ENCODE measurements around the gene PLD1. TPM values are rescaled to one million over a fixed set of nuclear protein-coding genes. Genes with fewer than 3 reads are reported as not detected.
A peak's percentile ranks its signal among the peaks of the same experiment; 100 is the strongest.

The PLD1 gene
- total RNA-seq, 1 experiment from 2014 or later = 32.5 TPM

DNA sequence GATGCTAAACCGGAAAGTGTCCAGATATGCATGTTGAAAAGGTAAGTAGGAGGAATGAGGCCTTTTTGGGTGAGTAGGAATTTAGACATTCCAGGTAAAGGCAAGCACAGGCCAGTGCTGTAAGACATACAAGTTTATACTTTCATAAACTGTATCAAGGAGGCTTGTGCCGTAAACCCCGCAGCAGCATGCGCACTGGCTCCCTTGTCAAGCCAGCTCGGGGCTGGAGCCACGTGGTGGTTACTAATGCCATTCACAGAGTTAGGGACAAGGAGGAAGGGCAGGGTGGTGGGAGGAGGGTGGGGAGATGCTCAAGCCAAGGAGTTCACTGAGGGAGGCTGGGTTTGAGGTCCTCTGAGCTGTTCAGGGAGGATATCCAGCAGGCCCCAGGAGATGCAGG, 35.8 kb downstream of the PLD1 start:
- Histone ChIP-seq H3K4me1 (replicated peaks; ENCODE audit: insufficient read depth) (peaks cover 8% of the 10 kb centered on the region; the same call in 1 of the 2 replicates), H3K4me2 (no peak overlapping the region), H4K20me1 (ENCODE audit: insufficient read depth) (no peaks in the 10 kb centered on the region), H3K9me2 (ENCODE audit: insufficient read depth) (no peaks in the 10 kb centered on the region), H3K4me3 (no peak overlapping the region), H3K36me3 (ENCODE audit: low read depth) (no peaks in the 10 kb centered on the region), H3K27me3 (ENCODE audit: insufficient read depth, low read depth) (no peaks in the 10 kb centered on the region), H3K9me3 (ENCODE audit: insufficient read depth, low read depth) (no peaks in the 10 kb centered on the region), H2AFZ (no peak overlapping the region), H3K79me2 (ENCODE audit: low read depth) (0 out of 2 replicates have a peak, but pooled peaks cover 4% of the 10 kb centered on the region), H3F3A (ENCODE audit: insufficient read depth, low read depth) (no peaks in the 10 kb centered on the region), H3K27ac (no peak overlapping the region)
- intact Hi-C loops (cut with micrococcal nuclease; ENCODE audit: unreplicated experiment) = loop anchor here (5.0 kb wide), 3 partner anchors 38 to 587 kb away; partner anchors contain the start of gene PLD1
- no peak for DNase-seq
- no TSS peak for BruUV-seq (replicated peaks)
- CTCF ChIA-PET = no interaction called here
- POLR2A ChIA-PET (ENCODE audit: unreplicated experiment) = no interaction called here
- TF ChIP-seq, protein P1, sequence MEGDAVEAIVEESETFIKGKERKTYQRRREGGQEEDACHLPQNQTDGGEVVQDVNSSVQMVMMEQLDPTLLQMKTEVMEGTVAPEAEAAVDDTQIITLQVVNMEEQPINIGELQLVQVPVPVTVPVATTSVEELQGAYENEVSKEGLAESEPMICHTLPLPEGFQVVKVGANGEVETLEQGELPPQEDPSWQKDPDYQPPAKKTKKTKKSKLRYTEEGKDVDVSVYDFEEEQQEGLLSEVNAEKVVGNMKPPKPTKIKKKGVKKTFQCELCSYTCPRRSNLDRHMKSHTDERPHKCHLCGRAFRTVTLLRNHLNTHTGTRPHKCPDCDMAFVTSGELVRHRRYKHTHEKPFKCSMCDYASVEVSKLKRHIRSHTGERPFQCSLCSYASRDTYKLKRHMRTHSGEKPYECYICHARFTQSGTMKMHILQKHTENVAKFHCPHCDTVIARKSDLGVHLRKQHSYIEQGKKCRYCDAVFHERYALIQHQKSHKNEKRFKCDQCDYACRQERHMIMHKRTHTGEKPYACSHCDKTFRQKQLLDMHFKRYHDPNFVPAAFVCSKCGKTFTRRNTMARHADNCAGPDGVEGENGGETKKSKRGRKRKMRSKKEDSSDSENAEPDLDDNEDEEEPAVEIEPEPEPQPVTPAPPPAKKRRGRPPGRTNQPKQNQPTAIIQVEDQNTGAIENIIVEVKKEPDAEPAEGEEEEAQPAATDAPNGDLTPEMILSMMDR (conservative IDR thresholded peaks at IDR 0.05) = no peak
- TF ChIP-seq EZH2 (IDR thresholded peaks at IDR 0.05; ENCODE audit: low read depth) = no peak

- ChIA-PET CTCF (interaction anchor here (0.6 to 3.4 kb wide), 23 partner anchors 9 to 811 kb away, joined by 3 to 29 read pairs (median 4); partner anchors contain the start of genes FNDC3B and PLD1), POLR2A (ENCODE audit: unreplicated experiment) (interaction anchor here (0.6 to 0.7 kb wide), 3 partner anchors 39 to 903 kb away, joined by 4 to 5 read pairs (median 4); partner anchors contain the start of genes FNDC3B and RPL22L1)
- Histone ChIP-seq H3K27ac (no peak overlapping the region), H3K4me3 (no peak overlapping the region), H4K20me1 (ENCODE audit: insufficient read depth) (no peaks in the 10 kb centered on the region), H3K27me3 (ENCODE audit: insufficient read depth, low read depth) (no peaks in the 10 kb centered on the region), H3K4me2 (0 out of 2 replicates have a peak overlapping the region, but pooled peaks have one; percentile 8), H3K9me3 (ENCODE audit: insufficient read depth, low read depth) (no peaks in the 10 kb centered on the region), H3F3A (ENCODE audit: insufficient read depth, low read depth) (no peaks in the 10 kb centered on the region), H3K4me1 (replicated peaks; ENCODE audit: insufficient read depth) (peaks cover 8% of the 10 kb centered on the region; the same call in 1 of the 2 replicates), H2AFZ (no peak overlapping the region), H3K9me2 (ENCODE audit: insufficient read depth) (no peaks in the 10 kb centered on the region), H3K36me3 (ENCODE audit: low read depth) (no peaks in the 10 kb centered on the region), H3K79me2 (ENCODE audit: low read depth) (0 out of 2 replicates have a peak, but pooled peaks cover 4% of the 10 kb centered on the region)
- no peak for TF ChIP-seq EZH2 (IDR thresholded peaks at IDR 0.05; ENCODE audit: low read depth)
- TF ChIP-seq, protein P1 (conservative IDR thresholded peaks at IDR 0.05) = peak; percentile 89
- intact Hi-C loops (cut with micrococcal nuclease; ENCODE audit: unreplicated experiment) = loop anchor here (1.0 to 5.0 kb wide), 6 partner anchors 40 to 722 kb away; partner anchors contain the start of gene PLD1
- DNase-seq = peak; percentile 62 to 64
- BruUV-seq (replicated peaks) = no TSS peak
These were observed 37.7 kb downstream of the PLD1 start for GRCh38 chr3:171772427-171773056.

GRCh38 chr3:171770689-171771620, 39.3 kb downstream of the PLD1 start:
- H3K36me3 ChIP-seq (ENCODE audit: low read depth) = no peaks in the 10 kb centered on the region
- H3K4me1 ChIP-seq (replicated peaks; ENCODE audit: insufficient read depth) = peaks cover 8% of the 10 kb centered on the region; the same call in 1 of the 2 replicates
- H3K27me3 ChIP-seq (ENCODE audit: insufficient read depth, low read depth) = no peaks in the 10 kb centered on the region
- H3K4me2 ChIP-seq = peak overlapping the region; percentile 64
- peak overlapping the region; percentile 66 for H2AFZ ChIP-seq
- H3K27ac ChIP-seq = peak overlapping the region; percentile 40
- no peak overlapping the region; the same call in 1 of the 2 replicates for H3K4me3 ChIP-seq
- peak; percentile 58 to 83 for DNase-seq
- TF ChIP-seq, protein P1 (conservative IDR thresholded peaks at IDR 0.05) = no peak; the same call in 1 of the 2 replicates
- TF ChIP-seq EZH2 (IDR thresholded peaks at IDR 0.05; ENCODE audit: low read depth) = no peak
- 0 out of 2 replicates have a peak, but pooled peaks cover 4% of the 10 kb centered on the region for H3K79me2 ChIP-seq (ENCODE audit: low read depth)
- no peaks in the 10 kb centered on the region for H3F3A ChIP-seq (ENCODE audit: insufficient read depth, low read depth)
- no peaks in the 10 kb centered on the region for H4K20me1 ChIP-seq (ENCODE audit: insufficient read depth)
- H3K9me3 ChIP-seq (ENCODE audit: insufficient read depth, low read depth) = no peaks in the 10 kb centered on the region
- H3K9me2 ChIP-seq (ENCODE audit: insufficient read depth) = no peaks in the 10 kb centered on the region
- intact Hi-C loops (cut with micrococcal nuclease; ENCODE audit: unreplicated experiment) = loop anchor here (1.0 to 5.0 kb wide), 6 partner anchors 41 to 810 kb away; partner anchors contain the start of gene PLD1
- no TSS peak for BruUV-seq (replicated peaks)
- ChIA-PET POLR2A (ENCODE audit: unreplicated experiment) (interaction anchor here (0.5 to 0.7 kb wide), 6 partner anchors 8 to 865 kb away, joined by 3 to 4 read pairs (median 4); no protein-coding TSS in a partner anchor), CTCF (interaction anchor here (0.6 to 3.4 kb wide), 9 partner anchors 31 to 810 kb away, joined by 3 to 29 read pairs (median 11); no protein-coding TSS in a partner anchor)

Measured in PC-9 (cell line).